Tibial nerve (tissue), 4 donors: Measurements from ENCODE around the gene FCAMR.

ENCODE experiments used
- CTCF ChIP-seq, 5 experiments: fragments of 200-600 bp in 3 of 5; fragments of 450-650 bp in 2 of 5; sonication (generic) in 3 of 5; IDR thresholded peaks; one replicate each; pipeline ENCODE4 v1.5.1; 2016 to 2019; ENCODE audit warnings: antibody characterized with exemption in 5 of 5, mild to moderate bottlenecking in 3 of 5, moderate library complexity in 2 of 5
- EP300 ChIP-seq, 2 donors: sonication (generic); formaldehyde crosslinking; IDR thresholded peaks; one replicate each; pipeline ENCODE4 v1.6.1; 2017; ENCODE audit warnings: antibody characterized with exemption in 2 of 2, mild to moderate bottlenecking in 1 of 2
- POLR2A ChIP-seq, 2 donors: fragments of 450-650 bp; IDR thresholded peaks; one replicate each; pipeline ENCODE4 v1.6.1; 2017; ENCODE audit warnings: antibody characterized with exemption in 2 of 2, mild to moderate bottlenecking in 2 of 2, moderate library complexity in 2 of 2

DNA sequence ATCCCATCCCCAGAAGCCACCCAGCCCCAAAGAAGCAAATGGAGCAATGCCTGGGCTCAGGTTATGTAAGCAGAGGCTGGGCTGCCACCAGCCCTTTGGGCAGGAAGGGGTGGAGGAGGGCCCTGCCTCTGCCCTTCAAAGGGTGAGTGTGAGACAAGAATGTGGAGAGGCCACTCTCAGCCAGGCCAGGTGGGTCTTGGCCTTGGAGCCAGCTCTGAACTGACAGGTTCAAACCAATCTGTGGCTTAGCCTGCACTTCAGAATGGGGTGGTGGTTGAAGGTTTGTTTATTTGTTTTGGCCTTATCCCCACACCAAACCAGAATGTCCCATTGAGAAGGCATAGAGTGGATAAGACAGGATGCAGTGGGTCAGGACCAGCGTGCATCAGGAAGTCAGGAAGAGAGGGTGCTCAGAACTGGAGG, 32.5 kb upstream of the FCAMR start:
- TF ChIP-seq EP300 (IDR thresholded peaks at IDR 0.05): no peak
- TF ChIP-seq CTCF (IDR thresholded peaks at IDR 0.05): no peak
- no peak for TF ChIP-seq POLR2A (IDR thresholded peaks at IDR 0.05)
